MM.1S (cell line): ENCODE measurements around the gene AP4S1.

Experiments used
- EZH2phosphoT487 ChIP-seq: fragments of 300-600 bp; sonication (generic); IDR thresholded peaks from 2 replicates; pipeline ENCODE4 v1.6.1; 2018; ENCODE audit warnings: antibody characterized with exemption, low read length
- TF ChIP-seq, protein P1 (sequence below): fragments of 300-600 bp; sonication (generic); IDR thresholded peaks from 2 replicates; pipeline ENCODE4 v1.5.1; 2016; ENCODE audit warnings: antibody characterized with exemption, low read length, mixed read lengths

DNA sequence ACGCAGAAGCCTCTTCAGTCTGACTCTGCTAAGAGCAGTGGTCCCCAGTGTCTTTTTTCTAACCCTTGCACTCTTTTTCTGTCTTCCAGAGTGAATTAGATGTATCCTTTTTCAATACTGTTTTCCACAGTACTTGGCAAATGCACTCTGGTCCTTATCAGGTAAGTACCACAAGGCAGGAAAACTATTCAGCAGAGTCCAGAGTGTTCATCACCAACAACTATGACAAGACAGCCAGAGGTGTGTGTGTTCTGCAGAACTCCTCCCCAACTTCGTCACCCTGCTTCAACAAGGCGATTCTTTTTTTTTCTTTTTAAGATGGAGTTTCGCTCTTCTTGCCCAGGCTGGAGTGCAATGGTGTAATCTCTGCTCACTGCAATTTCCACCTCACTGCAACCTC is 55.0 kb downstream of the AP4S1 start:
- TF ChIP-seq, protein P1, sequence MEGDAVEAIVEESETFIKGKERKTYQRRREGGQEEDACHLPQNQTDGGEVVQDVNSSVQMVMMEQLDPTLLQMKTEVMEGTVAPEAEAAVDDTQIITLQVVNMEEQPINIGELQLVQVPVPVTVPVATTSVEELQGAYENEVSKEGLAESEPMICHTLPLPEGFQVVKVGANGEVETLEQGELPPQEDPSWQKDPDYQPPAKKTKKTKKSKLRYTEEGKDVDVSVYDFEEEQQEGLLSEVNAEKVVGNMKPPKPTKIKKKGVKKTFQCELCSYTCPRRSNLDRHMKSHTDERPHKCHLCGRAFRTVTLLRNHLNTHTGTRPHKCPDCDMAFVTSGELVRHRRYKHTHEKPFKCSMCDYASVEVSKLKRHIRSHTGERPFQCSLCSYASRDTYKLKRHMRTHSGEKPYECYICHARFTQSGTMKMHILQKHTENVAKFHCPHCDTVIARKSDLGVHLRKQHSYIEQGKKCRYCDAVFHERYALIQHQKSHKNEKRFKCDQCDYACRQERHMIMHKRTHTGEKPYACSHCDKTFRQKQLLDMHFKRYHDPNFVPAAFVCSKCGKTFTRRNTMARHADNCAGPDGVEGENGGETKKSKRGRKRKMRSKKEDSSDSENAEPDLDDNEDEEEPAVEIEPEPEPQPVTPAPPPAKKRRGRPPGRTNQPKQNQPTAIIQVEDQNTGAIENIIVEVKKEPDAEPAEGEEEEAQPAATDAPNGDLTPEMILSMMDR = no peak
- TF ChIP-seq EZH2phosphoT487 = no peak
